Uterus (tissue), 2 donors: ENCODE data around the gene NEURL1.

ENCODE experiments used
- CTCF ChIP-seq, 4 experiments: fragments of 200-600 bp in 2 of 4; fragments of 450-650 bp in 2 of 4; sonication (generic) in 2 of 4; IDR thresholded peaks; one replicate each; pipeline ENCODE4 v1.5.1; 2016 to 2019; ENCODE audit warnings: antibody characterized with exemption in 4 of 4, mild to moderate bottlenecking in 2 of 4, moderate library complexity in 1 of 4
- POLR2A ChIP-seq, 2 donors: fragments of 450-650 bp; IDR thresholded peaks; one replicate each; pipeline ENCODE4 v1.6.1; 2016; ENCODE audit warnings: antibody characterized with exemption in 2 of 2, mild to moderate bottlenecking in 1 of 2, moderate library complexity in 1 of 2

GRCh38 chr10:103547391-103547946 is 54.0 kb downstream of the NEURL1 start:
- no peak for TF ChIP-seq POLR2A (IDR thresholded peaks at IDR 0.05)
- TF ChIP-seq CTCF (IDR thresholded peaks at IDR 0.05), result no peak
